ENCODE results near the gene AMER3. TPM values are rescaled to one million over a fixed set of nuclear protein-coding genes. Genes with fewer than 3 reads are reported as not detected.
A peak's percentile ranks its signal among the peaks of the same experiment; 100 is the strongest.

The AMER3 gene
- polyA plus RNA-seq, 6 donors from 2014 or later = not detected

DNA sequence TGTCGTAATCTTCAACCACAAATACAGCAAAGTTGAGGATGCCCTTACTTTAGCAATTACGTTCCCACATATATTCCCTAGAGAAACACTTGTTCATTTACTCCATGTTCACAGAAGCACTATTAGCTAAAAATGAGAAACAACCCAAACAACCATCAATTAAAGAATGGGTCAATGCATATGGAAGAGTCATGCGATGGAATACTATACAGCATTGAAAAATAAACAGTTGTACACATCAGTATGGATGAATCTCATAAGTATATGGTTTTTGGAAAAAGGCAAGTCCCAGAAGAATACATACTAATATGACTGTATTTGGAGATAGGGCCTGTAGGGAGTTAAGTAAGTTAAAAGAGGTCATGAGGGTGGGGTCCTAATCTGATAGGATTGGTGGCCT is 20.1 kb upstream of the AMER3 start:
- DNase-seq = no peak

DNA sequence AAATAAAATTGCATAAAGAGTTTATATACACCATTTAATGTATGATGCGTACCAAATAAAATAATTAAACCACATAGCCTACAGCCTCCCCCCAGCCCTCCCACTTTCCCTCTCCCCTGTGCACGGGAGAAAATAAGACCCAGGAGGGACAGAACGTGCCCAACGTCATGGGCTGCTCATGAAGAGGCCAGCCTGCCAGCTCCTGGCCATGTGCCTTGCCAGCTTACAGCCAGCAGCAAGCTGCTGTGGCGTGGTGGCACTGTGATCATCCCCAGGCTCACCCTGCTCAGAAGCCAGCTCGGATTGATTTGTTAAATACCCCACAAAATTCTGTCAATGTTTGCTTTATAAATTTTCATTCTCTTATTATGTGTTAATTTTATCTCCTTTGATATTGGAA is 18.9 kb upstream of the AMER3 start:
- Mint-ChIP-seq H3K27me3 (peaks cover 9 to 19% (median 10%) of the 10 kb centered on the region in 3 donors), H3K9me3 (peaks cover 5 to 17% (median 10%) of the 10 kb centered on the region in 7 donors), H3K27ac (no peak overlapping the region), H3K4me1 (no peaks in the 10 kb centered on the region), H3K36me3 (no peaks in the 10 kb centered on the region), H3K4me3 (no peak overlapping the region)
- ATAC-seq (ENCODE audit: low read depth in 2 of 2) (no peak), DNase-seq (no peak)

More for the DNA sequence above, 20.1 kb upstream of the AMER3 start:
- ATAC-seq (ENCODE audit: low read depth in 2 of 2) = no peak
- H3K36me3 Mint-ChIP-seq = no peaks in the 10 kb centered on the region
- peaks cover 0 to 10% (median 7%) of the 10 kb centered on the region in 3 donors for H3K27me3 Mint-ChIP-seq
- peak overlapping the region in 1 of 6 donors; percentile 7 for H3K27ac Mint-ChIP-seq
- H3K9me3 Mint-ChIP-seq = peaks cover 5 to 17% (median 10%) of the 10 kb centered on the region in 7 donors
- no peak overlapping the region for H3K4me3 Mint-ChIP-seq
- no peaks in the 10 kb centered on the region for H3K4me1 Mint-ChIP-seq

DNA sequence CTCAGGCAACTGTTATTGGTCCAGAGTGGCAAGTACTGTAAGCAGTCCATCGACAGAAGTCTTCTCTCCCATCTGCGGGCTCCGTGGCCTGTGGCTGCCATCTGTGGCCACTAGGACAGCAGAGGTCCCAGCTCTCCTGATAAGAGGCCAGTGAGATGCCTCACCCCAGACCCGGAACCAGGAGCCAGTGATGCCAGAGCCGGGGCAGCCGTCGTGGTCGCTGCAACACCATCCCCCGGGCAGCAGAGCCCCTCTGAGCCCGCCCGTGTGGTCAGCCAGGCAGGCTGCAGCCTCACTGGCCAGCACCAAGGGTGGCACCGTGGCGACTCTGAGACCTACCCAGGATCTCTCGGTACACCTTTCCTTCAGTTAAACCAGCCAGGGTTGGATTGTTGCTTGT is 17.7 kb upstream of the AMER3 start:
- ATAC-seq (ENCODE audit: low read depth in 2 of 2) (no peak), DNase-seq (no peak)
- H3K4me3 Mint-ChIP-seq = peak overlapping the region in 1 of 8 donors; percentile 68
- H3K4me1 Mint-ChIP-seq = no peaks in the 10 kb centered on the region
- peaks cover 5 to 17% (median 10%) of the 10 kb centered on the region in 7 donors for H3K9me3 Mint-ChIP-seq
- no peaks in the 10 kb centered on the region for H3K36me3 Mint-ChIP-seq
- peak overlapping the region in 1 of 6 donors; percentile 83 for H3K27ac Mint-ChIP-seq
- peaks cover 9 to 19% (median 10%) of the 10 kb centered on the region in 3 donors for H3K27me3 Mint-ChIP-seq

DNA sequence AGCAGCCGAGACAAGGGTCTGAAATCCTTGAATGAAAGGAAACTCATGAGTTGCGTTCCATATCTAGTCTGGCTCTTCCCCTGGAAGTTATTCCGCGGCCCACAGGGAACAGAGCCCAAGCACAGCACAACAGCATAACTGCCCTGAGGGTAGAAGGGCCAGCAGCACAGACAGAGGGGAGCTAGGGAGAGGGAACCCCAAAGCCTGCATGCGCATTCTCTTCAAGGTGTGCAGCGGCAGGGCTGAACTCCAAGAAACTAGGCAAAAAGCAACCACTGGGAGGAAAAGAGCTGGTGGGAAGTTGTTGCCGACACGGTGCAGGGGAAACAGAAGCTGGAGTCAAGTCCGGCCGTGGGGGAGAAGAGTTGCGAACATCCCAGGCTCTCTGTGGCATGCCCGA is 14.7 kb upstream of the AMER3 start:
- H3K36me3 Mint-ChIP-seq = no peaks in the 10 kb centered on the region
- no peak for DNase-seq
- no peak overlapping the region for H3K4me3 Mint-ChIP-seq
- H3K27me3 Mint-ChIP-seq = peaks cover 12 to 26% (median 21%) of the 10 kb centered on the region in 3 donors
- no peaks in the 10 kb centered on the region for H3K4me1 Mint-ChIP-seq
- no peak for ATAC-seq (ENCODE audit: low read depth in 2 of 2)
- peaks cover 0 to 8% (median 1%) of the 10 kb centered on the region in 7 donors for H3K9me3 Mint-ChIP-seq
- no peak overlapping the region for H3K27ac Mint-ChIP-seq

DNA sequence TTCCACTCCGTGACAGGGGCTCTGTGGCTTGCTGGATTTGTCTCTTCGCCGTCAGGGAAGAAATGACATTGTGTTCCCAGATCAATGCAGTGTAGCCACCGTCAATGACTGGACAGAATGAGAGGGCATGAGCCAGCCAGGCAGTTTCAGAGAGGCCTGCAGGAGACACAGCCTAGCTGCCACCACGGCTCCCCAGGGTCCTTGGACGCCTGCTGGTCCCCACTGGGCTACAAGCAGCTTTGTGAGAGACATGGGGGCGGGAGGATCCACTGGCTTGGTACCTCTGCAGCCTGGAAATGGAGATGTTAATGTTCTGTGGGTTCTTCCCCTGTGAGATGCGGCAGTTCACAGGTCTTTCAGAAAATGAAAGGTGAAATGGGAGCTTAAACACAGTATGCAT is 12.1 kb upstream of the AMER3 start:
- Mint-ChIP-seq H3K27ac (no peak overlapping the region), H3K36me3 (no peaks in the 10 kb centered on the region)
- ATAC-seq (ENCODE audit: low read depth in 2 of 2) = no peak

DNA sequence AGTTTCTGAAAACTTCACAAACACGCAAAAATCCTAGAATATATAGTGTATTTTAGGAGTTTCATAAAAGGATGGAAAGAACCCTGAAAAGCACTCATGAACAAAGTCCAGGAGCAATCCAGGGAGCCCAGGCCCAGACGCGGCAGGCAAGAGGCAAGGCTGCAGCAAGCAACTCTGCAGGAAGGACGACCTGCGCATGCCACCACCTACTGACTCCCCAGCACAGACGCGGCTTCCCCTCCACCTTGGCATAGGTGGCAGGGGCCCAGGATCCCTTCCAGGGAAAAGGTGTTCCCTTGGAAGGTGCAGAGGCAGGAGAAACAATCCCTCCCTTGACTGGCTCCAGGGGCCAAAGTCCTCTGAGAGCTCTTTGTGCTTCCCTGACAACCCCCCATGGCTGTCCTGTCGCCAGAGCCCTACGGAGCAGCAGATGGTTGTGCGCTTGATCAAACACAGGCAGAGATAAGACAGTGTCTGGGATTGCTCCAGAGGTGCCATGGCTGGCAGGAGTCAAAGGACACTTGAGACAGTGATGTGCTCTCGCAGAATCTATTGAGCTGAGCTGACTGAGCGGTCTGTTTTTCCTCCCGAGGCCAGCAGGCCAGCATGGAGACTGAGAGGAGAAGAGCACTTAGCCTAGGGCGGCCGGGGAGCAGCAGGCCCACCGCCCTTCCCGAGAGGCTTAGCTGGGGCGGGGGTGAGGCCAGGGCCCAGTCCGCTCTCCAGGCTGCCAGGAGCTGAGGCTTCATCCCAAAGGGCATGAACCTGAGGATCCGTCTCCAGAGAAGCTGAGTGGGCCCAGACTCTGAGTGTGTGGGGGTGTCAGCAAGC is 10.8 kb upstream of the AMER3 start:
- DNase-seq (no peak), ATAC-seq (ENCODE audit: low read depth in 2 of 2) (no peak)
- Mint-ChIP-seq H3K9me3 (peaks cover 0 to 8% (median 0%) of the 10 kb centered on the region in 7 donors), H3K27ac (no peak overlapping the region), H3K4me3 (no peak overlapping the region), H3K4me1 (no peaks in the 10 kb centered on the region), H3K36me3 (no peaks in the 10 kb centered on the region), H3K27me3 (peaks cover 12 to 33% (median 26%) of the 10 kb centered on the region in 3 donors)

More for the DNA sequence above, 12.1 kb upstream of the AMER3 start:
- no peak overlapping the region for H3K4me3 Mint-ChIP-seq
- H3K4me1 Mint-ChIP-seq = no peaks in the 10 kb centered on the region
- H3K27me3 Mint-ChIP-seq = peaks cover 12 to 33% (median 26%) of the 10 kb centered on the region in 3 donors
- peaks cover 0 to 8% (median 0%) of the 10 kb centered on the region in 7 donors for H3K9me3 Mint-ChIP-seq
- no peak for DNase-seq

DNA sequence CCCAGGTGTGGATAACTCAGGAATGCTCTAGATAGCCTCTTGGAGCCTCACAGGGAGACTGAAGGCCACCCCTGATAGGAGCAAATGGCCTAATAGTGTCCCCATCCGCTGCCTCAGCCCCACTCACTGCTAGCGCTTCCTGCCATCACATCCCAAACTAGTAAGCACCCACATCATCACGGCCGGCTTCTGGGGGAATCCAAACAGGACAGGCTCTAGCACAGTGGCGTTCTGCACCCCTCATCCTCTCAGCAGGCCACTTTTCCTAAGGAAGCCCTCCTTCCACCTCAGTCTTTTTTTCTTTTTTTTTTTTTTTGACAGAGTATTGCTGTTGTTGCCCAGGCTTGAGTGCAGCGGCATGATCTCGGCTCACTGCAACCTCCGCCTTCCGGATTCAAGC is 6.3 kb upstream of the AMER3 start:
- H3K36me3 Mint-ChIP-seq = no peaks in the 10 kb centered on the region
- peaks cover 0 to 8% (median 4%) of the 10 kb centered on the region in 7 donors for H3K9me3 Mint-ChIP-seq
- no peak overlapping the region for H3K27ac Mint-ChIP-seq
- H3K4me1 Mint-ChIP-seq = no peaks in the 10 kb centered on the region
- peaks cover 14 to 28% (median 28%) of the 10 kb centered on the region in 3 donors for H3K27me3 Mint-ChIP-seq
- DNase-seq (no peak), ATAC-seq (ENCODE audit: low read depth in 2 of 2) (no peak)
- H3K4me3 Mint-ChIP-seq = peak overlapping the region in 1 of 8 donors; percentile 50

DNA sequence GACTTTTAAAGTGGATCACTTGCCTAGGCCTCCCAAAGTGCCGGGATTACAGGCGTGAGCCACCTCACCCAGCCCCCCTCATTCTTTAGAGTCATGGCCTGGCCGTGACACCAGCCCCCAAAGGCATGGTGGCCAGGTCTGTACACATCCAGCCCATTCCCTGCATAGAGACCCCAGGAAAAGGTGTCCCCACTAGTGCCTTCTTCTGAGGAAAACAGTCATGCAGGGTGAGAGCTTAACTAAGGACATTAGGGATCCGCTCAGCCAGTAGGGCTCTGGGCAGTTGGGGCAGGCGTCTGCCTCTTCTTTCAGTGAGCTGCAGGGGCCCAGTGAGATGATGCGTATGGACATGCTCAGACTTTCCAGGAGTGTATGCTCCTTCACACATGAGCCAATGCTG is 5.7 kb upstream of the AMER3 start:
- Mint-ChIP-seq H3K9me3 (peaks cover 0 to 7% (median 3%) of the 10 kb centered on the region in 7 donors), H3K27me3 (peaks cover 12 to 29% (median 27%) of the 10 kb centered on the region in 3 donors), H3K36me3 (no peaks in the 10 kb centered on the region), H3K27ac (no peak overlapping the region), H3K4me1 (no peaks in the 10 kb centered on the region), H3K4me3 (no peak overlapping the region)
- ATAC-seq (ENCODE audit: low read depth in 2 of 2) (no peak), DNase-seq (no peak)

DNA sequence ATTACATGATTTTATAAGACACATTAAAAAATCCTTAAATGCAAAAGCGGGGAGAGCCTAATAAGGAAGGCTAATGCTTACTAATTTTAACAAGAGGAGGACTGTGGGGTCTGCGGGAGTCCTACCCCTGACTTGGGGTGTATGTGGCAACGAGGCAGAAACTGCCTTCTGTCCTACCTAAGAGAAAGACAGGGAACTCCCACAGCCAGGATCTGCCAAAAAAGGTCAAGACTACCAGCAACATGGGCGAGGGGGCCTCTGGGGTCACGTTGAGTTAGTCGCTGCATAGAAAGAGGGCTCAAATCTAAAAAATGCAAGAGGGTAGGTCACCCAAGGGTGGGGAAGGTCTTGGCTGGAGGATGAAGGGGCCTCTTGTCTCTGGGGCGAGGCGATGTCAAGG is 529 bp upstream of the AMER3 start:
- Mint-ChIP-seq H3K4me1 (peaks cover 8 to 16% (median 10%) of the 10 kb centered on the region in 3 donors), H3K27me3 (peaks cover 42 to 55% (median 53%) of the 10 kb centered on the region in 3 donors), H3K4me3 (peak overlapping the region in 4 of 8 donors; percentile 26 to 80 (median 50)), H3K9me3 (peaks cover 0 to 6% (median 0%) of the 10 kb centered on the region in 7 donors), H3K36me3 (no peaks in the 10 kb centered on the region), H3K27ac (no peak overlapping the region)
- DNase-seq (no peak), ATAC-seq (ENCODE audit: low read depth in 2 of 2) (no peak)

DNA sequence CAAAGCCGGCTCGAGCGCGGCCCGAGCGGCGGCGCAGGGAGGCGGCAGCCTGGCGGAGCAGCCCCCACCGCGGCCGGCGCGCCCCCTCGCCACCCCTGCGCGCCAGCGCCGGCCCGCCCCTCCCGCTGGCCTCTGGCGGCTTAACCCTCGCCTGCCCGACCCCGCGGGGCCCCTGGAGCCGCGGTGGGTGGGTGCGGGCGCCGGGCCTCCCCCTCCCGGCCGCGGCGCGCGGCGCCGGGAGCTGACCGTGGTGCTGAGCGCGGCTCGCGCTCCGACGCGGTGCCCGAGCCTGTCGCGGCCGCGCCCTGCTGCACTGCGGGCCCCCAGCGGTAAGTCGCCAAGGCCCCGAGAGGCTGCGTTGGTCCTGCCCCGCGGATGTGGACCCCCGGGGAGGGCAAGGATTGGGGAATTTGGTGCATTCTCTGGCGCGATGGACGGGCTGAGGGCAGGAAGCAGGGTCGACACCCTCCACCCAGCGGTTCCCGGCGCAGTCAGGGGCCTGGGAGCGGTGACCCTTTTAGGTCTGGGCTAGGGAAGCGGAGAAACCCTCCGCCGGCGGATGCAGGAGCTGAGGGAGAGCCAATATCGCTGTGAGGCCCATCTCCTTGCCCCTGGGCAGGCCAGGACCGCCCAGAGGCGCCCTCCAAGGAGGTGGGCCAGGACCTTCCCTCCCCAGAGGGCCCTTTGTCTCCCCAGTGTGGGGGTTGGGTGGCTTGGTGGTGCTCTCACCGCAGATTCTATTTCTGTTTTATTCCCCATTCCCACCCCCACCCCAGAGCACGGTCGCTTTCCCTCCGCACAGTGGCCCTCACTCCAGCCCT is 923 bp downstream of the AMER3 start:
- Mint-ChIP-seq H3K27ac (no peak overlapping the region), H3K9me3 (peaks cover 0 to 6% (median 0%) of the 10 kb centered on the region in 7 donors), H3K4me1 (peaks cover 8 to 16% (median 10%) of the 10 kb centered on the region in 3 donors), H3K4me3 (peak overlapping the region in 4 of 8 donors; percentile 54 to 87 (median 60)), H3K27me3 (peaks cover 49 to 61% (median 61%) of the 10 kb centered on the region in 3 donors), H3K36me3 (no peaks in the 10 kb centered on the region)
- DNase-seq = no peak
- no peak for ATAC-seq (ENCODE audit: low read depth in 2 of 2)

DNA sequence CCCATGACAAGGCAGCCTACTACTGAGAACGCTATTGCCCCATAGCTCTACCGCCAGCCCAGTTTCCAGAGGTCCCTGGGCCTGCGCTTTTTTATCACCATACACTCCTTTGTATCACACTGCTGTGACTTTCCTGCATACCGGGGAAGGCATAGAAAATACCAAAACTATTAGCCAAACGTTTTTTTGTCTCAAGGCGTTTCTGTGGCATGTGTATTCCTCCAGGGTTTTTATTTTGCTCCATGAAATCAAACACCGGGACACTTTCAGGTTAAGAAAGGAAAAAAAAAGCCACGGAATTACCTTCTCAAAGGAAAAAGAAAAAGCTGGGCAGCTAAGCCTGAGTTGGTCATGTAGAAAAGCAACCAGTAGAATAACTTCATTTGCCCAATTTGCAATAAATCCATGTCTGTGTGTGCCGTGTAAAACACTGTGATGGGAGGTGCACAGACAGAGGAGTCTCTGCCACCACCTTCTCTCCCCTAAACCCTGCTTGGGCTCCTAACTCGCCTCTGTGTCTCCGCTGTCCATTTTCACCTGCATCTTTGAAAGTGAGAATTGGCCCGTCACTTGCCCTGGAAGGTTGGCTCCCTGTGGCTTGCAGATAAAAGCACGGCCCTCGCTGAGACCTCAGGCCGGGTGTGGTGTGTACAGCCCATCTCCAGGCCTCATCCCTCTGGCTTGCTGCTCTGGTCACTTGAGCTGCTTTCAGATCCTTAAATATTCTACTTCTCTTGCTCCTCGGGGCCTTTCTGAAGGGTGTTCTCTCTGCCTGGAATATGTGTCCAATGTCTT is 1.7 kb downstream of the AMER3 start:
- peaks cover 52 to 69% (median 61%) of the 10 kb centered on the region in 3 donors for H3K27me3 Mint-ChIP-seq
- no peak for DNase-seq
- H3K36me3 Mint-ChIP-seq = no peaks in the 10 kb centered on the region
- ATAC-seq (ENCODE audit: low read depth in 2 of 2) = no peak
- H3K4me3 Mint-ChIP-seq = peak overlapping the region in 6 of 8 donors; percentile 15 to 87 (median 56)
- peaks cover 0 to 6% (median 0%) of the 10 kb centered on the region in 7 donors for H3K9me3 Mint-ChIP-seq
- H3K27ac Mint-ChIP-seq = peak overlapping the region in 1 of 6 donors; percentile 68
- peaks cover 8 to 16% (median 10%) of the 10 kb centered on the region in 3 donors for H3K4me1 Mint-ChIP-seq

DNA sequence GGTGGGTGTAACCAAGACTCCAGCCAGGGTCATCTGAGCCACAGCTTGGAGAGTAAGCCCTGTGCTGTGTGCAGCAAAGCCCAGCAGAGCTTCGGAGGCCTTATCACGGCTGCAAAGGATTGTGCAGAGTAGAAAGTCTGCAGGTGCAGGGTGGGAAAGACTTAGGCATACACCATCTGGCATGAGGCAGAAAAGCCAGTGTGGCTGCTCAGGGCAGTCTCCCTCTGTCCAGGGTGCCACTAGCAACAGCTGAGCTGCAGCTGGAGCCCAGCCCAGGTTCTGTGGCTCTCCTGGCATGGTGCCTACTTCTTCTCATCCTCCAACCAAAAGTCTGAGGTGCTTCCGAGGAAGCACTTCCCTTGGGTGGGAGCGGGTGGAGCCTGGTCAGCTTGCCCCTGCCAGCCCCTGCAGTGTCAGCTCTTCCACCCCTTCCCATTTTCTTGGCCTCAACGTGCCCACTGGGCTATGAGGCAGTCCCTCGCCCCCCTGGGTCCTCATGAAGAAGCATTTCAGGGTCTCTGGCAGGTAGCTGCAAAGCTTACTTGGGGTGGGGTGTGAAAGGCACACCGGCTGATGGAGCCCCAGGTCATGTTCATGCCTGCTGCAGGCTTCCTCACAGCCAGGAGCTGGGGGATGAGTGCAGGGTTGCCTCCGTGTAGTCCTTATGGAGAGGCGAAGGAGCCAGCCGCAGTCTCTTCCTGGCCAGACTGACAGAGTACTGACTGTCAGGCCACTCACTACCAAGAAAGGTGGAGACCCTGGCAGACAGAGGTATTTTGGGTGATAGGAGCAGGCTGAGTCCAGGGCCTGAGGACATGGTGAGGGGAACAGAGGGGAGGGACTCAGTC is 4.8 kb downstream of the AMER3 start:
- Mint-ChIP-seq H3K4me3 (no peak overlapping the region), H3K27ac (no peak overlapping the region), H3K36me3 (no peaks in the 10 kb centered on the region), H3K4me1 (peaks cover 8 to 13% (median 10%) of the 10 kb centered on the region in 3 donors), H3K9me3 (peaks cover 0 to 2% (median 0%) of the 10 kb centered on the region in 7 donors), H3K27me3 (peaks cover 36 to 45% (median 40%) of the 10 kb centered on the region in 3 donors)
- DNase-seq (no peak), ATAC-seq (ENCODE audit: low read depth in 2 of 2) (no peak)

All from naive B cell (primary cell).